CD14-positive monocyte (primary cell): ENCODE data around the gene NSD2. TPM values are rescaled to one million over a fixed set of nuclear protein-coding genes. Genes with fewer than 3 reads are reported as not detected.

Experiments used
- DNase-seq, 3 donors: peaks; one replicate each; pipeline ENCODE4 v3.0.0-alpha.2; 2011 to 2022
- H2AFZ ChIP-seq: 2 replicates; pipeline ENCODE4 v1.6.0; 2012; ENCODE audit warnings: mild to moderate bottlenecking, low read depth, low read length, inconsistent platforms; ENCODE audit not compliant: insufficient read depth, poor library complexity, severe bottlenecking
- H3K27ac ChIP-seq, 2 donors: 1 replicate in 1 of 2; 2 replicates in 1 of 2; pipeline ENCODE4 v1.5.1; 2012 to 2013; ENCODE audit warnings: low read length in 2 of 2, control low read depth in 1 of 2, inconsistent platforms in 1 of 2, low read depth in 1 of 2, mild to moderate bottlenecking in 1 of 2
- H3K27me3 ChIP-seq, 2 donors: one replicate each; pipeline versions ENCODE4 v1.6.0 to v1.6.1; 2011 to 2013; ENCODE audit warnings: low read length in 2 of 2; ENCODE audit not compliant: control insufficient read depth in 2 of 2, insufficient read depth in 2 of 2
- H3K36me3 ChIP-seq, 2 donors: replicated peaks in 1 of 2; 1 replicate in 1 of 2; 2 replicates in 1 of 2; pipeline versions ENCODE4 v1.5.1 to v1.6.1; 2012 to 2013; ENCODE audit warnings: low read length in 2 of 2, control low read depth in 1 of 2, inconsistent platforms in 1 of 2, mild to moderate bottlenecking in 1 of 2; ENCODE audit not compliant: insufficient read depth in 2 of 2, control insufficient read depth in 1 of 2
- H3K4me1 ChIP-seq, 2 donors: 1 replicate in 1 of 2; 2 replicates in 1 of 2; pipeline versions ENCODE4 v1.5.1 to v1.6.1; 2012 to 2013; ENCODE audit warnings: low read length in 2 of 2, control low read depth in 1 of 2, inconsistent platforms in 1 of 2, mild to moderate bottlenecking in 1 of 2, moderate library complexity in 1 of 2; ENCODE audit not compliant: insufficient read depth in 2 of 2, control insufficient read depth in 1 of 2
- H3K4me2 ChIP-seq: replicated peaks from 2 replicates; pipeline ENCODE3; 2012; ENCODE audit warnings: low read length, moderate library complexity, mild to moderate bottlenecking; ENCODE audit not compliant: poor library complexity, severe bottlenecking; ENCODE audit errors: extremely low read depth
- H3K4me3 ChIP-seq, 3 experiments: fragments of 200-600 bp in 1 of 3; sonication (generic) in 1 of 3; replicated peaks in 1 of 3; 1 replicate in 2 of 3; 2 replicates in 1 of 3; pipeline ENCODE4 v1.5.1; 2011 to 2013; ENCODE audit warnings: low read length in 3 of 3, mild to moderate bottlenecking in 3 of 3, control low read depth in 2 of 3, low read depth in 2 of 3, inconsistent platforms in 1 of 3, moderate library complexity in 1 of 3
- H3K79me2 ChIP-seq: 2 replicates; pipeline ENCODE4 v1.6.0; 2012; ENCODE audit warnings: mild to moderate bottlenecking, control low read depth, inconsistent platforms, low read length, moderate library complexity; ENCODE audit not compliant: insufficient read depth
- H3K9ac ChIP-seq: 2 replicates; pipeline ENCODE4 v1.6.0; 2017; ENCODE audit warnings: low read length, mild to moderate bottlenecking; ENCODE audit not compliant: insufficient read depth, poor library complexity, severe bottlenecking
- H3K9me3 ChIP-seq, 2 donors: replicated peaks in 1 of 2; 1 replicate in 1 of 2; 2 replicates in 1 of 2; pipeline versions ENCODE4 v1.5.1 to v1.6.1; 2012 to 2013; ENCODE audit warnings: low read length in 2 of 2, control low read depth in 1 of 2; ENCODE audit not compliant: control insufficient read depth in 1 of 2, insufficient read depth in 1 of 2
- H4K20me1 ChIP-seq: 2 replicates; pipeline ENCODE4 v1.6.0; 2012; ENCODE audit warnings: mild to moderate bottlenecking, low read length, control low read depth, moderate library complexity; ENCODE audit not compliant: insufficient read depth
- H3K27ac Mint-ChIP-seq, 7 donors: one replicate each; pipeline ENCODE4 v1.8.0; 2020; ENCODE audit warnings: mild to moderate bottlenecking in 7 of 7, mixed read lengths in 7 of 7, moderate library complexity in 6 of 7, inconsistent platforms in 2 of 7
- H3K27me3 Mint-ChIP-seq, 3 donors: one replicate each; pipeline ENCODE4 v1.8.0; 2021 to 2022; ENCODE audit warnings: low read depth in 3 of 3, mild to moderate bottlenecking in 3 of 3, mixed read lengths in 3 of 3, moderate library complexity in 3 of 3, inconsistent platforms in 1 of 3
- H3K36me3 Mint-ChIP-seq, 2 donors: one replicate each; pipeline ENCODE4 v1.8.0; 2020; ENCODE audit warnings: mixed read lengths in 2 of 2, inconsistent platforms in 1 of 2, mild to moderate bottlenecking in 1 of 2
- H3K4me1 Mint-ChIP-seq: one replicate; pipeline ENCODE4 v1.8.0; 2020; ENCODE audit warnings: mild to moderate bottlenecking, mixed read lengths
- H3K4me3 Mint-ChIP-seq, 2 donors: one replicate each; pipeline ENCODE4 v1.8.0; 2020; ENCODE audit warnings: mild to moderate bottlenecking in 2 of 2, mixed read lengths in 2 of 2, moderate library complexity in 1 of 2
- H3K9me3 Mint-ChIP-seq, 7 donors: one replicate each; pipeline ENCODE4 v1.8.0; 2020 to 2022; ENCODE audit warnings: mixed read lengths in 7 of 7, mild to moderate bottlenecking in 6 of 7, moderate library complexity in 6 of 7, inconsistent platforms in 2 of 7
- CTCF ChIP-seq: fragments of 200-600 bp; IDR thresholded peaks from one replicate; pipeline ENCODE4 v1.8.0; 2022; ENCODE audit warnings: antibody characterized with exemption, mild to moderate bottlenecking
- WGBS: methylation state at CpG from one replicate; pipeline ENCODE4 v1.1.5; 2013; ENCODE audit warnings: missing lambda C conversion rate; ENCODE audit not compliant: insufficient coverage; 5-methylcytosine and 5-hydroxymethylcytosine counted together
- intact Hi-C, 2 donors: fragments of 100-400 bp; cut with micrococcal nuclease; formaldehyde crosslinking; loops; one replicate each; pipeline versions ENCODE4 v1.15.0 to v1.15.1; 2023
- polyA plus RNA-seq, 3 donors: library from polyadenylated mRNA; depleted of rRNA in 1 of 3; unstranded in 2 of 3; stranded (reverse) in 1 of 3; fragments of 300-500 nt in 2 of 3; fragments of >200 nt in 1 of 3; fragmentation: Illumina TruSeq in 2 of 3; gene quantifications; 1 replicate in 2 of 3; 2 replicates in 1 of 3; pipeline ENCODE4 v1.2.3, GENCODE V29; 2012 to 2021

The NSD2 gene
- polyA plus RNA-seq, 3 donors, result 1.9 to 8.7 (median 2.3) TPM

- peaks cover 3 to 4% of the 10 kb centered on the region in 2 donors for H3K36me3 Mint-ChIP-seq
- H3K9ac ChIP-seq, result no peak overlapping the region
- H3K4me3 Mint-ChIP-seq, result no peak overlapping the region
- H3K79me2 ChIP-seq, result peaks cover 100% of the 10 kb centered on the region
- H3K4me1 ChIP-seq, result peaks cover 4 to 10% of the 10 kb centered on the region in 2 donors
- no peaks in the 10 kb centered on the region for H3K27me3 ChIP-seq
- no peaks in the 10 kb centered on the region for H3K36me3 ChIP-seq
- no peaks in the 10 kb centered on the region for H4K20me1 ChIP-seq
- no peaks in the 10 kb centered on the region for H3K27me3 Mint-ChIP-seq
- intact Hi-C loops, result loop anchor here in 1 of 2 donors (10.0 kb wide), 1 partner anchor 1102 kb away; no protein-coding TSS in a partner anchor
- no peak overlapping the region for H3K4me3 ChIP-seq
- peaks cover 20% of the 10 kb centered on the region for H3K4me1 Mint-ChIP-seq
- peak in 1 of 3 donors; percentile 18 for DNase-seq
- no peak for TF ChIP-seq CTCF
- no CpG with 5 or more reads among the region's 2 CpGs for WGBS
- H3K4me2 ChIP-seq, result no peak overlapping the region
- peak overlapping the region; percentile 6 to 74 for H3K27ac ChIP-seq
- peaks cover 7 to 15% of the 10 kb centered on the region in 2 donors for H3K9me3 ChIP-seq
- H3K27ac Mint-ChIP-seq, result peak overlapping the region in 6 of 7 donors; percentile 61 to 84 (median 74)
- H3K9me3 Mint-ChIP-seq, result peaks cover 7 to 21% (median 11%) of the 10 kb centered on the region in 7 donors
- no peak overlapping the region for H2AFZ ChIP-seq
Observed at GRCh38 chr4:1887052-1887451, 15.9 kb downstream of the NSD2 start.

GRCh38 chr4:1890979-1891570 is 19.9 kb downstream of the NSD2 start:
- Histone ChIP-seq H3K9ac (no peak overlapping the region), H3K27ac (peak overlapping the region in 1 of 2 donors; percentile 20), H3K4me3 (no peak overlapping the region), H4K20me1 (no peaks in the 10 kb centered on the region), H2AFZ (no peak overlapping the region), H3K9me3 (peaks cover 7 to 11% of the 10 kb centered on the region in 2 donors), H3K79me2 (peaks cover 100% of the 10 kb centered on the region), H3K4me2 (no peak overlapping the region), H3K27me3 (no peaks in the 10 kb centered on the region), H3K36me3 (peaks cover 0 to 5% of the 10 kb centered on the region in 2 donors), H3K4me1 (peaks cover 4 to 10% of the 10 kb centered on the region in 2 donors)
- H3K9me3 Mint-ChIP-seq, result peaks cover 4 to 11% (median 10%) of the 10 kb centered on the region in 7 donors
- TF ChIP-seq CTCF, result no peak
- peaks cover 17% of the 10 kb centered on the region for H3K4me1 Mint-ChIP-seq
- peaks cover 5 to 34% of the 10 kb centered on the region in 2 donors for H3K36me3 Mint-ChIP-seq
- intact Hi-C loops, result no loop called here
- WGBS, result 100% methylated on average over 5 of the region's 11 CpGs
- H3K27me3 Mint-ChIP-seq, result peaks cover 0 to 1% (median 0%) of the 10 kb centered on the region in 3 donors
- no peak overlapping the region for H3K4me3 Mint-ChIP-seq
- H3K27ac Mint-ChIP-seq, result peak overlapping the region in 4 of 7 donors; percentile 35 to 72 (median 56)
- DNase-seq, result no peak
